Gastroesophageal sphincter (tissue), 3 donors: Measurements from ENCODE around the gene GDF15.
"Not testable (repeated sequence)": the region's sequence is repeated elsewhere in the genome, so short reads cannot be mapped to it uniquely, and the experiment has no call there.

Experiments
- POLR2A ChIP-seq, 2 donors: fragments of 450-650 bp; IDR thresholded peaks; one replicate each; pipeline ENCODE4 v1.6.1; 2017; ENCODE audit warnings: antibody characterized with exemption in 2 of 2, mild to moderate bottlenecking in 2 of 2, moderate library complexity in 1 of 2
- TF ChIP-seq, protein P1 (sequence below), 4 experiments: fragments of 200-600 bp in 2 of 4; fragments of 450-650 bp in 2 of 4; sonication (generic) in 1 of 4; IDR thresholded peaks; one replicate each; pipeline ENCODE4 v1.5.1; 2017 to 2019; ENCODE audit warnings: antibody characterized with exemption in 4 of 4, mild to moderate bottlenecking in 2 of 4, moderate library complexity in 2 of 4

DNA sequence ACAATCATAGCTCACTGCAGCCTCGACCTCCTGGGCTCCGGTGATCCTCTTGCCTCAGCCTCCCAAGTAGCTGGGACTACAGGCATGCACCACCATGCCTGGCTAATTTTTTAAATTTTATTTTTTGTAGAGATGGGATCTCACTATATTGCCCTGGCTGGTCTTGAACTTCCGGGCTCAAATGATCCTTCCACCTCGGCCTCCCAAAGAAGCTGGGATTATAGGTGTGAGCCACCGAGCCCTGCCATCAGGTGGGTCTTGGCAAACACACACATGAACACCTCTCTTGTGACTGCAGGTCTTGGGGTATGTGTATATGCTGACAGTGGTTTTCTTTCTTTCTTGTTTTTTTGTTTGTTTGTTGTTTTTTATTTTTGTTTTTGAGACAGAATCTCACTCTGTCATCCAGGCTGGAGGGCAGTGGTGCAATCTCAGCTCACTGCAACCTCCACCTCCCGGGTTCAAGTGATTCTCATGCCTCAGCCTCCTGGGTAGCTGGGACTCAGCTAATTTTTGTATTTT, 37.1 kb upstream of the GDF15 start:
- TF ChIP-seq, protein P1, sequence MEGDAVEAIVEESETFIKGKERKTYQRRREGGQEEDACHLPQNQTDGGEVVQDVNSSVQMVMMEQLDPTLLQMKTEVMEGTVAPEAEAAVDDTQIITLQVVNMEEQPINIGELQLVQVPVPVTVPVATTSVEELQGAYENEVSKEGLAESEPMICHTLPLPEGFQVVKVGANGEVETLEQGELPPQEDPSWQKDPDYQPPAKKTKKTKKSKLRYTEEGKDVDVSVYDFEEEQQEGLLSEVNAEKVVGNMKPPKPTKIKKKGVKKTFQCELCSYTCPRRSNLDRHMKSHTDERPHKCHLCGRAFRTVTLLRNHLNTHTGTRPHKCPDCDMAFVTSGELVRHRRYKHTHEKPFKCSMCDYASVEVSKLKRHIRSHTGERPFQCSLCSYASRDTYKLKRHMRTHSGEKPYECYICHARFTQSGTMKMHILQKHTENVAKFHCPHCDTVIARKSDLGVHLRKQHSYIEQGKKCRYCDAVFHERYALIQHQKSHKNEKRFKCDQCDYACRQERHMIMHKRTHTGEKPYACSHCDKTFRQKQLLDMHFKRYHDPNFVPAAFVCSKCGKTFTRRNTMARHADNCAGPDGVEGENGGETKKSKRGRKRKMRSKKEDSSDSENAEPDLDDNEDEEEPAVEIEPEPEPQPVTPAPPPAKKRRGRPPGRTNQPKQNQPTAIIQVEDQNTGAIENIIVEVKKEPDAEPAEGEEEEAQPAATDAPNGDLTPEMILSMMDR (IDR thresholded peaks at IDR 0.05), result not testable (repeated sequence)
- TF ChIP-seq POLR2A (IDR thresholded peaks at IDR 0.05), result not testable (repeated sequence)
